Caki2 (cell line): ENCODE data around the gene PEAK3. TPM values are rescaled to one million over a fixed set of nuclear protein-coding genes. Genes with fewer than 3 reads are reported as not detected.
A peak's percentile ranks its signal among the peaks of the same experiment; 100 is the strongest.

Experiments used
- DNase-seq: peaks from one replicate; pipeline ENCODE4 v3.0.0-alpha.2; 2015; ENCODE audit warnings: low read depth
- in situ Hi-C: cut with HindIII; loops from 2 replicates; pipeline ENCODE4 v1.10.0; 2016; ENCODE audit warnings: low sequenced_read_pairs, low pct_unique_long_range_greater_than_20kb, mixed read lengths
- total RNA-seq: library from RNA; depleted of rRNA; stranded (reverse); fragments of >200 nt; shearing (Covaris generic); gene quantifications from 2 replicates; pipeline ENCODE4 v1.2.3, GENCODE V29; 2014; ENCODE audit warnings: low replicate concordance

Gene PEAK3
- total RNA-seq, 1 experiment from 2014 or later = not detected

GRCh38 chr19:2276429-2276986, 5.5 kb downstream of the PEAK3 start:
- in situ Hi-C loops = no loop called here
- no peak for DNase-seq

GRCh38 chr19:2275588-2276428, 6.2 kb downstream of the PEAK3 start:
- in situ Hi-C loops = no loop called here
- DNase-seq = no peak

GRCh38 chr19:2274931-2275535, 6.9 kb downstream of the PEAK3 start:
- DNase-seq = peak; percentile 32
- in situ Hi-C loops = no loop called here

- in situ Hi-C loops = no loop called here
- no peak for DNase-seq
These were observed 7.7 kb downstream of the PEAK3 start for GRCh38 chr19:2274185-2274711.

GRCh38 chr19:2273356-2274184, 8.4 kb downstream of the PEAK3 start:
- peak; percentile 54 for DNase-seq
- in situ Hi-C loops = no loop called here

- DNase-seq = no peak
- in situ Hi-C loops = no loop called here
These were observed 10.5 kb downstream of the PEAK3 start for GRCh38 chr19:2271234-2272103.

- DNase-seq = no peak
- in situ Hi-C loops = no loop called here
These were observed 11.3 kb downstream of the PEAK3 start for GRCh38 chr19:2270423-2271233.

- in situ Hi-C loops = no loop called here
- no peak for DNase-seq
These were observed 11.9 kb downstream of the PEAK3 start for GRCh38 chr19:2270157-2270422.

- peak; percentile 93 for DNase-seq
- in situ Hi-C loops = no loop called here
These were observed 12.5 kb downstream of the PEAK3 start for GRCh38 chr19:2269244-2270156.

- in situ Hi-C loops = no loop called here
- DNase-seq = no peak
These were observed 13.1 kb downstream of the PEAK3 start for GRCh38 chr19:2268861-2269243.

GRCh38 chr19:2268480-2268830, 13.5 kb downstream of the PEAK3 start:
- no peak for DNase-seq
- in situ Hi-C loops = no loop called here

GRCh38 chr19:2266183-2266993, 15.6 kb downstream of the PEAK3 start:
- in situ Hi-C loops = no loop called here
- DNase-seq = no peak

GRCh38 chr19:2261438-2262172, 20.4 kb downstream of the PEAK3 start:
- DNase-seq = no peak
- in situ Hi-C loops = no loop called here

GRCh38 chr19:2260341-2260805, 21.6 kb downstream of the PEAK3 start:
- peak; percentile 39 for DNase-seq
- in situ Hi-C loops = no loop called here

- in situ Hi-C loops = no loop called here
These were observed 22.6 kb downstream of the PEAK3 start for GRCh38 chr19:2259336-2259735.

More at GRCh38 chr19:2259336-2259735, 22.6 kb downstream of the PEAK3 start:
- DNase-seq = no peak
